Stomach (tissue), 9 donors: ENCODE data around the gene CNTROB. TPM values are rescaled to one million over a fixed set of nuclear protein-coding genes. Genes with fewer than 3 reads are reported as not detected.

Experiments used
- DNase-seq, 2 donors: peaks; one replicate each; pipeline versions ENCODE4 v3.0.0 to v3.0.0-alpha.2; 2013 to 2019
- H3K27ac ChIP-seq, 5 donors: fragments of 200-600 bp in 4 of 5; sonication (generic) in 4 of 5; one replicate each; pipeline ENCODE4 v1.5.1; 2013 to 2019; ENCODE audit warnings: mild to moderate bottlenecking in 1 of 5, moderate library complexity in 1 of 5
- H3K27me3 ChIP-seq, 3 donors: fragments of 200-600 bp; sonication (generic); one replicate each; pipeline ENCODE4 v1.5.1; 2017 to 2019; ENCODE audit warnings: mixed run types in 1 of 3
- H3K36me3 ChIP-seq, 4 donors: fragments of 200-600 bp; sonication (generic); 1 replicate in 3 of 4; 2 replicates in 1 of 4; pipeline ENCODE4 v1.5.1; 2016 to 2019
- H3K4me1 ChIP-seq, 4 donors: fragments of 200-600 bp; sonication (generic); one replicate each; pipeline ENCODE4 v1.5.1; 2016 to 2019
- H3K4me3 ChIP-seq, 4 donors: fragments of 200-600 bp; sonication (generic) in 3 of 4; one replicate each; pipeline ENCODE4 v1.5.1; 2016 to 2019; ENCODE audit warnings: mild to moderate bottlenecking in 1 of 4
- H3K9me3 ChIP-seq, 4 donors: fragments of 200-600 bp; sonication (generic); one replicate each; pipeline ENCODE4 v1.5.1; 2016 to 2019
- EP300 ChIP-seq: sonication (generic); formaldehyde crosslinking; IDR thresholded peaks from one replicate; pipeline ENCODE4 v1.6.1; 2017; ENCODE audit warnings: antibody characterized with exemption
- POLR2A ChIP-seq, 4 donors: fragments of 450-650 bp; IDR thresholded peaks; one replicate each; pipeline ENCODE4 v1.6.1; 2016; ENCODE audit warnings: antibody characterized with exemption in 4 of 4, control low read depth in 2 of 4, mild to moderate bottlenecking in 1 of 4, moderate library complexity in 1 of 4
- POLR2AphosphoS5 ChIP-seq, 3 donors: sonication (generic); formaldehyde crosslinking; IDR thresholded peaks; one replicate each; pipeline ENCODE4 v1.6.1; 2016; ENCODE audit warnings: antibody characterized with exemption in 3 of 3
- WGBS, 5 donors: extraction: QIAGEN DNeasy Blood & Tissue Kit in 3 of 5; methylation state at CpG; one replicate each; pipeline versions ENCODE4 v1.1.5 to v1.1.7; 2013 to 2018; 5-methylcytosine and 5-hydroxymethylcytosine counted together
- intact Hi-C: fragments of 100-400 bp; cut with DNase I; formaldehyde crosslinking; loops from one replicate; pipeline ENCODE4 v1.15.1; 2023; ENCODE audit warnings: low total_unique reads
- polyA plus RNA-seq, 3 donors: library from polyadenylated mRNA; stranded (reverse); fragments of 200-250 nt; gene quantifications; one replicate each; pipeline ENCODE4 v1.2.3, GENCODE V29; 2013
- total RNA-seq, 5 donors: library from RNA; depleted of rRNA; stranded (reverse); fragments of >200 nt; gene quantifications; one replicate each; pipeline versions ENCODE4 v1.1.0 to v1.2.3, GENCODE V29; 2014 to 2016
- TF ChIP-seq, protein P1 (sequence below), 7 experiments: fragments of 450-650 bp in 4 of 7; fragments of 200-600 bp in 3 of 7; sonication (generic) in 3 of 7; IDR thresholded peaks; one replicate each; pipeline ENCODE4 v1.5.1; 2016 to 2019; ENCODE audit warnings: antibody characterized with exemption in 7 of 7, control low read depth in 2 of 7, mild to moderate bottlenecking in 1 of 7
- donor health status: healthy with polysubstance abuse.
- donor health status: Bipolar disorder and iron deficiency.
- donor health status: healthy.

The CNTROB gene
- total and polyA plus RNA-seq, 8 donors, result 12.9 to 146 (median 25.7) TPM

DNA sequence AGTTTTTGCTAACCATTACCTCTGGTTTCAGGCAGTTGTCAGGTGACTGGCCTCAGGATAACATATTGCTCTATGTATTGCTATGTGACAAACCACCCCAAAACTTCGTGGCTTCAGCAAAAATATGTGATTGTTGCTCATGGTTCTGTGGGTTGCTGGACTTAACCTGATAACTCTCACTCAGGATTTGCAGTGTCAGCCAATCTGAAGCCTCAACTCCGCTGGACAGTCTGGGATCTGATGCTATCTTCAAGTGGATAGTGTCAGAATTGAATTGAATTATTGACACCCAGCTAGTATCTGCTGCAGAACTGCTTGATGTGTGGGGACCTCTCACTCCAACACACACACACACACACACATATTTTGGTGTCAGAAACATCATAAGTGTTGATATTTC, 35.7 kb downstream of the CNTROB start:
- no peaks in the 10 kb centered on the region for H3K36me3 ChIP-seq
- WGBS, 5 donors, result 53 to 68% (median 62%) methylated on average over 2 of the region's 2 CpGs
- H3K4me1 ChIP-seq, result no peaks in the 10 kb centered on the region
- H3K27ac ChIP-seq, result no peak overlapping the region
- no peak for TF ChIP-seq EP300
- no peak for TF ChIP-seq POLR2AphosphoS5 (IDR thresholded peaks at IDR 0.05)
- TF ChIP-seq, protein P1, sequence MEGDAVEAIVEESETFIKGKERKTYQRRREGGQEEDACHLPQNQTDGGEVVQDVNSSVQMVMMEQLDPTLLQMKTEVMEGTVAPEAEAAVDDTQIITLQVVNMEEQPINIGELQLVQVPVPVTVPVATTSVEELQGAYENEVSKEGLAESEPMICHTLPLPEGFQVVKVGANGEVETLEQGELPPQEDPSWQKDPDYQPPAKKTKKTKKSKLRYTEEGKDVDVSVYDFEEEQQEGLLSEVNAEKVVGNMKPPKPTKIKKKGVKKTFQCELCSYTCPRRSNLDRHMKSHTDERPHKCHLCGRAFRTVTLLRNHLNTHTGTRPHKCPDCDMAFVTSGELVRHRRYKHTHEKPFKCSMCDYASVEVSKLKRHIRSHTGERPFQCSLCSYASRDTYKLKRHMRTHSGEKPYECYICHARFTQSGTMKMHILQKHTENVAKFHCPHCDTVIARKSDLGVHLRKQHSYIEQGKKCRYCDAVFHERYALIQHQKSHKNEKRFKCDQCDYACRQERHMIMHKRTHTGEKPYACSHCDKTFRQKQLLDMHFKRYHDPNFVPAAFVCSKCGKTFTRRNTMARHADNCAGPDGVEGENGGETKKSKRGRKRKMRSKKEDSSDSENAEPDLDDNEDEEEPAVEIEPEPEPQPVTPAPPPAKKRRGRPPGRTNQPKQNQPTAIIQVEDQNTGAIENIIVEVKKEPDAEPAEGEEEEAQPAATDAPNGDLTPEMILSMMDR (IDR thresholded peaks at IDR 0.05), result no peak
- no peak for TF ChIP-seq POLR2A (IDR thresholded peaks at IDR 0.05)
- intact Hi-C loops, result no loop called here
- no peak overlapping the region for H3K4me3 ChIP-seq
- H3K27me3 ChIP-seq, result peaks cover 0 to 7% (median 0%) of the 10 kb centered on the region in 3 donors
- no peak for DNase-seq
- H3K9me3 ChIP-seq, result no peaks in the 10 kb centered on the region

DNA sequence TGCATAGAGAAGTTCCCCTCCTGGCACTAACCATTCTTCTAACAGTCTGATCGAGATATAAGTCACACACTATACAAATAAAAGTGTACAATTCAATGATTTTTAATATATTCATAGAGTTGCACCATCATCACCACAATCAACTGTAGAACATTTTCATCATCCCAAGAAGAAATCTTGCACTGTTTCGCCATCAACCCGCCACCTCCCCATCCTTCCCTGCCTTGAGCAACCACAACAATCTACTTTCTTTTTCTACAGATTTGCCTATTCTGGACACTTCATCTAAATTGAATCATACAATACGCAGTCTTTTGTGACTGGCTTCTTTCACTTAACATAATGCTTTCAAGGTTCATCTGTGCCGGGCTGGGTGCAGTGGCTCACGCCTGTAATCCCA, 37.4 kb downstream of the CNTROB start:
- H3K4me1 ChIP-seq, result no peaks in the 10 kb centered on the region
- TF ChIP-seq POLR2AphosphoS5 (IDR thresholded peaks at IDR 0.05), result no peak
- no peak for TF ChIP-seq POLR2A (IDR thresholded peaks at IDR 0.05)
- no peak for TF ChIP-seq EP300
- TF ChIP-seq, protein P1 (IDR thresholded peaks at IDR 0.05), result no peak
- WGBS, 5 donors, result 78 to 90% (median 86%) methylated on average over 6 of the region's 6 CpGs

DNA sequence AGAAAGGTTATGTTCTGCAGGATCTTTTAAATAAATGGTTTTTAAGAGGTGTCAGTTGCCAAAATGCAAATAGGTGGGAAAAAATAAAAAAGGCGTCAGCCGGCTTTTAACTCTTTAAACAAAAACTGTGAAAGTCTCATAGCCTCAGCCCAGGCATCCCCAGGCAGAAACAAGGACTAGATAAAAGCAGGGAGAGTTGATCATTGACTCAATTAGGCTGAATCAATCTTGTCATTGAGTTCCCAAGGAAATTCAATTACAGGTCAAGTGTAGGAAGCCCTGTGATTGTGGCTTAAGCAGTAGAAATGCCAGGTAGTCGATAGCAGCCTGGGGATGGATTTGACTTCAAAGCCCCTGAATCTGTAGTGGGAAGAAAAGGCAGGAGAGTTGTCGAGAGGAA, 39.6 kb downstream of the CNTROB start:
- DNase-seq, result no peak
- Histone ChIP-seq H3K36me3 (no peaks in the 10 kb centered on the region), H3K4me3 (no peak overlapping the region), H3K27ac (no peak overlapping the region), H3K4me1 (no peaks in the 10 kb centered on the region), H3K9me3 (peaks cover 9 to 28% (median 17%) of the 10 kb centered on the region in 4 donors), H3K27me3 (peaks cover 0 to 7% (median 0%) of the 10 kb centered on the region in 3 donors)
- 69 to 73% (median 70%) methylated on average over 4 of the region's 4 CpGs for WGBS, 5 donors
- TF ChIP-seq, protein P1 (IDR thresholded peaks at IDR 0.05), result no peak
- TF ChIP-seq POLR2AphosphoS5 (IDR thresholded peaks at IDR 0.05), result no peak
- no peak for TF ChIP-seq POLR2A (IDR thresholded peaks at IDR 0.05)
- intact Hi-C loops, result no loop called here

More for the DNA sequence above, 37.4 kb downstream of the CNTROB start:
- DNase-seq, result no peak
- H3K27me3 ChIP-seq, result peaks cover 0 to 7% (median 0%) of the 10 kb centered on the region in 3 donors
- intact Hi-C loops, result no loop called here
- H3K27ac ChIP-seq, result no peak overlapping the region
- no peaks in the 10 kb centered on the region for H3K36me3 ChIP-seq
- H3K4me3 ChIP-seq, result no peak overlapping the region
- H3K9me3 ChIP-seq, result peaks cover 1 to 7% (median 4%) of the 10 kb centered on the region in 4 donors

- no peak for DNase-seq
- H3K27me3 ChIP-seq, result peaks cover 0 to 7% (median 0%) of the 10 kb centered on the region in 3 donors
- WGBS, 5 donors, result 94 to 98% (median 97%) methylated on average over 8 of the region's 8 CpGs
These were observed 40.3 kb downstream of the CNTROB start for GRCh38 chr17:7972131-7972785.

More at GRCh38 chr17:7972131-7972785, 40.3 kb downstream of the CNTROB start:
- no peak overlapping the region for H3K4me3 ChIP-seq
- H3K4me1 ChIP-seq, result no peaks in the 10 kb centered on the region
- intact Hi-C loops, result no loop called here
- H3K36me3 ChIP-seq, result no peaks in the 10 kb centered on the region
- peaks cover 9 to 28% (median 17%) of the 10 kb centered on the region in 4 donors for H3K9me3 ChIP-seq
- TF ChIP-seq EP300 (no peak), POLR2AphosphoS5 (IDR thresholded peaks at IDR 0.05) (no peak), POLR2A (IDR thresholded peaks at IDR 0.05) (no peak)
- TF ChIP-seq, protein P1 (IDR thresholded peaks at IDR 0.05), result peak in 1 of 7 experiments; percentile 25
- no peak overlapping the region for H3K27ac ChIP-seq
